MM.1S (cell line): ENCODE results near the gene ALDH8A1.

Experiments
- DNase-seq: peaks from one replicate; pipeline ENCODE4 v3.0.0-alpha.2; 2015
- H2AFZ ChIP-seq: fragments of 300-600 bp; sonication (generic); 2 replicates; pipeline ENCODE4 v1.6.0; 2016; ENCODE audit warnings: antibody characterized with exemption, low read length
- H3F3A ChIP-seq: fragments of 300-600 bp; sonication (generic); 2 replicates; pipeline ENCODE4 v1.6.1; 2016; ENCODE audit warnings: mild to moderate bottlenecking, antibody characterized with exemption, low read length, moderate library complexity, mixed read lengths; ENCODE audit not compliant: insufficient read depth
- H3K27ac ChIP-seq: fragments of 300-600 bp; sonication (generic); 2 replicates; pipeline ENCODE4 v1.5.1; 2016; ENCODE audit warnings: mild to moderate bottlenecking, low read length
- H3K27me3 ChIP-seq: fragments of 300-600 bp; sonication (generic); replicated peaks from 2 replicates; pipeline ENCODE4 v1.6.0; 2016; ENCODE audit warnings: low read length; ENCODE audit not compliant: insufficient read depth
- H3K36me3 ChIP-seq: fragments of 300-600 bp; sonication (generic); replicated peaks from 2 replicates; pipeline ENCODE4 v1.6.1; 2016; ENCODE audit warnings: mild to moderate bottlenecking, low read length, mixed read lengths; ENCODE audit not compliant: insufficient read depth
- H3K4me1 ChIP-seq: fragments of 300-600 bp; sonication (generic); 2 replicates; pipeline ENCODE4 v1.6.1; 2016; ENCODE audit warnings: low read length, mixed read lengths
- H3K4me2 ChIP-seq: fragments of 300-600 bp; sonication (generic); 2 replicates; pipeline ENCODE4 v1.6.0; 2016; ENCODE audit warnings: low read depth, low read length
- H3K4me3 ChIP-seq: fragments of 300-600 bp; sonication (generic); 2 replicates; pipeline ENCODE4 v1.5.1; 2016; ENCODE audit warnings: low read length, mixed read lengths
- H3K79me2 ChIP-seq: fragments of 300-600 bp; sonication (generic); 2 replicates; pipeline ENCODE4 v1.6.1; 2016; ENCODE audit warnings: mixed run types, low read length, mixed read lengths
- H3K9ac ChIP-seq: fragments of 300-600 bp; sonication (generic); 2 replicates; pipeline ENCODE4 v1.6.1; 2016; ENCODE audit warnings: low read length, mixed read lengths
- H3K9me2 ChIP-seq: fragments of 300-600 bp; sonication (generic); replicated peaks from 2 replicates; pipeline ENCODE4 v1.6.1; 2016; ENCODE audit warnings: mild to moderate bottlenecking, low read length, mixed read lengths; ENCODE audit not compliant: insufficient read depth
- H3K9me3 ChIP-seq: fragments of 300-600 bp; sonication (generic); replicated peaks from 2 replicates; pipeline ENCODE4 v1.6.1; 2016; ENCODE audit warnings: mild to moderate bottlenecking, low read length, mixed read lengths; ENCODE audit not compliant: insufficient read depth
- H4K20me1 ChIP-seq: fragments of 300-600 bp; sonication (generic); 2 replicates; pipeline ENCODE4 v1.6.1; 2016; ENCODE audit warnings: mild to moderate bottlenecking, low read length, moderate library complexity, mixed read lengths; ENCODE audit not compliant: insufficient read depth
- CTCF ChIP-seq: fragments of 300-600 bp; sonication (generic); IDR thresholded peaks from 2 replicates; pipeline ENCODE4 v1.5.1; 2016; ENCODE audit warnings: antibody characterized with exemption, low read length, mixed read lengths
- EZH2 ChIP-seq: fragments of 300-600 bp; sonication (generic); optimal IDR thresholded peaks from 2 replicates; pipeline ENCODE3; 2017; ENCODE audit warnings: low read depth, mild to moderate bottlenecking, antibody characterized with exemption, low read length, mixed read lengths
- EZH2phosphoT487 ChIP-seq: fragments of 300-600 bp; sonication (generic); IDR thresholded peaks from 2 replicates; pipeline ENCODE4 v1.6.1; 2018; ENCODE audit warnings: antibody characterized with exemption, low read length

Gene ALDH8A1

GRCh38 chr6:134932535-134933470 is 17.1 kb downstream of the ALDH8A1 start:
- DNase-seq = no peak
- Histone ChIP-seq H3K9me3 (no peaks in the 10 kb centered on the region), H4K20me1 (no peaks in the 10 kb centered on the region), H3K9me2 (no peaks in the 10 kb centered on the region), H3K36me3 (no peaks in the 10 kb centered on the region), H3K27me3 (no peaks in the 10 kb centered on the region), H3K4me2 (no peak overlapping the region), H3K4me1 (no peaks in the 10 kb centered on the region), H3F3A (no peaks in the 10 kb centered on the region), H3K4me3 (no peak overlapping the region), H2AFZ (no peak overlapping the region), H3K27ac (no peak overlapping the region), H3K9ac (no peak overlapping the region), H3K79me2 (no peaks in the 10 kb centered on the region)
- no peak for TF ChIP-seq EZH2phosphoT487
- TF ChIP-seq CTCF = no peak
- no peak for TF ChIP-seq EZH2

DNA sequence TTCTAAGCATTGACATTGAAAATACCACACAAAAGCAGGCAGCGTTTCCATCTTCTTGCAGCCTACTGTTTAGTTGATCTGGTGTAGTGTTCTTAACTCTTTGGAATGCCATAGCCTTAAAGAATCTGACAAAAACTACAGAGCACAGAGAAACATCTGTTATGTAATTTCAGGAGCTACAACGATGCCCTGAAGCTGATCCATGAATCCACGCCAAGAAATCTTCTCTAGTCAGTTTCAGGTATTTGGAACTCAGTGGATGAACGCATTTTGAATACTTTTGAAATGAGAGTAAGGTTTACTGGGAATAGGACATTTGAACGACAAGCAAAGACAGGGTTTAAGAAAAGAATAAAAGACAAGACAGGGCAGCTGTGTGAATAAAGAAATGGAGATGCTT is 17.8 kb downstream of the ALDH8A1 start:
- Histone ChIP-seq H3K9ac (no peak overlapping the region), H3K36me3 (no peaks in the 10 kb centered on the region), H3K4me2 (no peak overlapping the region), H2AFZ (no peak overlapping the region), H4K20me1 (no peaks in the 10 kb centered on the region), H3K9me3 (no peaks in the 10 kb centered on the region), H3K4me1 (no peaks in the 10 kb centered on the region), H3K27ac (no peak overlapping the region), H3K27me3 (no peaks in the 10 kb centered on the region), H3K9me2 (no peaks in the 10 kb centered on the region), H3K79me2 (no peaks in the 10 kb centered on the region), H3F3A (no peaks in the 10 kb centered on the region), H3K4me3 (no peak overlapping the region)
- no peak for TF ChIP-seq EZH2
- TF ChIP-seq CTCF = no peak
- no peak for TF ChIP-seq EZH2phosphoT487
- DNase-seq = no peak

- Histone ChIP-seq H4K20me1 (no peaks in the 10 kb centered on the region), H3K9ac (no peak overlapping the region), H3K9me2 (no peaks in the 10 kb centered on the region), H3K36me3 (no peaks in the 10 kb centered on the region), H3F3A (no peaks in the 10 kb centered on the region), H3K27ac (no peak overlapping the region), H3K4me2 (no peak overlapping the region), H2AFZ (no peak overlapping the region), H3K4me3 (no peak overlapping the region), H3K27me3 (no peaks in the 10 kb centered on the region), H3K79me2 (no peaks in the 10 kb centered on the region), H3K9me3 (no peaks in the 10 kb centered on the region), H3K4me1 (no peaks in the 10 kb centered on the region)
- TF ChIP-seq EZH2 (no peak), EZH2phosphoT487 (no peak), CTCF (no peak)
- DNase-seq = no peak
Observed at GRCh38 chr6:134930463-134930862, 19.4 kb downstream of the ALDH8A1 start.
